Right renal cortex interstitium (tissue), 3 donors: ENCODE data around the gene B4GALNT3. TPM values are rescaled to one million over a fixed set of nuclear protein-coding genes. Genes with fewer than 3 reads are reported as not detected.

Experiments used
- DNase-seq, 3 donors: peaks; one replicate each; pipeline ENCODE4 v3.0.0-alpha.2; 2013; ENCODE audit warnings: low read depth in 3 of 3, low spot score in 2 of 3
- polyA plus RNA-seq, 3 donors: library from polyadenylated mRNA; unstranded; fragments of 120-200 nt; gene quantifications; one replicate each; pipeline ENCODE4 v1.2.1, GENCODE V29; 2013; ENCODE audit not compliant: insufficient read length in 3 of 3

Gene B4GALNT3
- polyA plus RNA-seq, 3 donors = 14.2 to 16.8 (median 14.6) TPM

GRCh38 chr12:612886-613285 is 153.1 kb downstream of the B4GALNT3 start:
- DNase-seq = no peak

Other genes with a start within 250 kb of the B4GALNT3 start
- 10 to 100 TPM; 13.2 to 14.5 (median 14.5) TPM for gene SLC6A12, start 245.8 kb upstream of the B4GALNT3 start, polyA plus RNA-seq
- gene SLC6A13, start 197.1 kb upstream of the B4GALNT3 start, polyA plus RNA-seq = 10 to 100 TPM; 47.4 to 52.9 (median 50.8) TPM
- gene KDM5A, start 70.6 kb upstream of the B4GALNT3 start, polyA plus RNA-seq = 10 to 100 TPM; 44.1 to 47.4 (median 44.2) TPM
- gene CCDC77, start 58.3 kb upstream of the B4GALNT3 start, polyA plus RNA-seq = 10 to 100 TPM; 22.5 to 30.5 (median 22.7) TPM
- gene NINJ2, start 203.5 kb downstream of the B4GALNT3 start, polyA plus RNA-seq = 1 to 10 TPM; 1.2 to 1.6 (median 1.6) TPM